WTC11 (cell line): ENCODE data around the gene DIABLO. TPM values are rescaled to one million over a fixed set of nuclear protein-coding genes. Genes with fewer than 3 reads are reported as not detected.

Experiments
- ATAC-seq: fragments of 200-7000 bp; cut with Tn5 transposase; 2 replicates; pipeline ENCODE4 v1.10.0; 2021; ENCODE audit warnings: mild to moderate bottlenecking, moderate library complexity
- CTCF ChIA-PET: fragments of 300-600 bp; sonication (Branson Sonifier 250); formaldehyde crosslinking; loops from one replicate; lab custom pipeline; 2021; ENCODE audit warnings: antibody characterized with exemption; lab: Charles Lee
- POLR2A ChIA-PET: fragments of 350-600 bp; sonication (Branson Sonifier 250); formaldehyde crosslinking; loops from one replicate; lab custom pipeline; 2021; ENCODE audit warnings: antibody characterized with exemption; lab: Charles Lee
- DNase-seq: peaks from one replicate; pipeline ENCODE4 v3.0.0; 2021; ENCODE audit warnings: low spot score
- H3K27ac Mint-ChIP-seq: 2 replicates; pipeline ENCODE4 v1.8.0; 2021; ENCODE audit warnings: mixed read lengths
- H3K27me3 Mint-ChIP-seq: 2 replicates; pipeline ENCODE4 v1.8.0; 2021; ENCODE audit warnings: low read depth, mild to moderate bottlenecking, moderate library complexity, mixed read lengths
- H3K36me3 Mint-ChIP-seq: 2 replicates; pipeline ENCODE4 v1.8.0; 2021; ENCODE audit warnings: mixed read lengths
- H3K4me1 Mint-ChIP-seq: 2 replicates; pipeline ENCODE4 v1.8.0; 2022; ENCODE audit warnings: mixed read lengths
- H3K4me3 Mint-ChIP-seq: 2 replicates; pipeline ENCODE4 v1.8.0; 2021; ENCODE audit warnings: mild to moderate bottlenecking, moderate library complexity, mixed read lengths
- H3K9me3 Mint-ChIP-seq: 2 replicates; pipeline ENCODE4 v1.8.0; 2021; ENCODE audit warnings: mixed read lengths
- CDX4 ChIP-seq: fragments of 250-450 bp; sonication (Bioruptor Pico); IDR thresholded peaks from 2 replicates; pipeline ENCODE4 v1.9.0; 2021; ENCODE audit warnings: moderate library complexity, mild to moderate bottlenecking, inconsistent platforms, borderline replicate concordance
- CTCF ChIP-seq: fragments of 200-600 bp; IDR thresholded peaks from 2 replicates; pipeline ENCODE4 v1.8.0; 2022; ENCODE audit warnings: antibody characterized with exemption
- ELF4 ChIP-seq: sonication (generic); formaldehyde crosslinking; IDR thresholded peaks from 2 replicates; pipeline ENCODE4 v1.8.1; 2022; ENCODE audit warnings: low read depth, mild to moderate bottlenecking, moderate library complexity, missing genetic modification reagents
- ETV6 ChIP-seq: sonication (generic); formaldehyde crosslinking; IDR thresholded peaks from 2 replicates; pipeline ENCODE4 v1.8.1; 2022; ENCODE audit warnings: mild to moderate bottlenecking, missing genetic modification reagents
- FOXP4 ChIP-seq: sonication (generic); formaldehyde crosslinking; IDR thresholded peaks from 2 replicates; pipeline ENCODE4 v1.8.0; 2022; ENCODE audit warnings: mild to moderate bottlenecking, missing genetic modification reagents
- HMGXB4 ChIP-seq: sonication (generic); formaldehyde crosslinking; IDR thresholded peaks from 2 replicates; pipeline ENCODE4 v1.8.1; 2023; ENCODE audit warnings: mild to moderate bottlenecking, moderate library complexity, missing genetic modification reagents
- JAZF1 ChIP-seq: fragments of 250-450 bp; sonication (Bioruptor Pico); IDR thresholded peaks from 2 replicates; pipeline ENCODE4 v1.9.0; 2021; ENCODE audit warnings: moderate library complexity, mild to moderate bottlenecking, inconsistent platforms
- NFATC4 ChIP-seq: fragments of 250-450 bp; sonication (Bioruptor Pico); IDR thresholded peaks from 2 replicates; pipeline ENCODE4 v1.9.0; 2021; ENCODE audit warnings: mild to moderate bottlenecking
- NFYB ChIP-seq: sonication (generic); formaldehyde crosslinking; conservative IDR thresholded peaks from 2 replicates; pipeline ENCODE4 v1.8.0; 2022; ENCODE audit warnings: low read depth, missing genetic modification reagents
- NR1H2 ChIP-seq: sonication (generic); formaldehyde crosslinking; IDR thresholded peaks from 2 replicates; pipeline ENCODE4 v1.9.0; 2021; ENCODE audit warnings: mild to moderate bottlenecking, moderate library complexity, missing genetic modification reagents
- TEAD1 ChIP-seq: sonication (generic); formaldehyde crosslinking; IDR thresholded peaks from 2 replicates; pipeline ENCODE4 v1.8.0; 2022; ENCODE audit warnings: mild to moderate bottlenecking, missing genetic modification reagents
- TP53 ChIP-seq: sonication (generic); formaldehyde crosslinking; IDR thresholded peaks from 2 replicates; pipeline ENCODE4 v1.8.1; 2023; ENCODE audit warnings: mild to moderate bottlenecking, missing genetic modification reagents
- USF1 ChIP-seq: sonication (generic); formaldehyde crosslinking; IDR thresholded peaks from 2 replicates; pipeline ENCODE4 v1.8.0; 2022; ENCODE audit warnings: mild to moderate bottlenecking, missing genetic modification reagents
- ZMAT4 ChIP-seq: fragments of 250-450 bp; sonication (Bioruptor Pico); IDR thresholded peaks from 2 replicates; pipeline ENCODE4 v1.9.0; 2021; ENCODE audit warnings: mild to moderate bottlenecking
- ZNF263 ChIP-seq: sonication (generic); formaldehyde crosslinking; IDR thresholded peaks from 2 replicates; pipeline ENCODE4 v1.8.1; 2022; ENCODE audit warnings: low read depth, mild to moderate bottlenecking, moderate library complexity, missing genetic modification reagents
- ZNF425 ChIP-seq: fragments of 250-450 bp; sonication (Bioruptor Pico); conservative IDR thresholded peaks from 2 replicates; pipeline ENCODE4 v1.9.0; 2021; ENCODE audit warnings: mild to moderate bottlenecking
- total RNA-seq: library from RNA; stranded (reverse); gene quantifications from 3 replicates; pipeline ENCODE4 v1.2.3, GENCODE V29; 2021

Gene DIABLO
- total RNA-seq, 1 experiment from 2014 or later: 61.7 TPM

- TF ChIP-seq CTCF (no peak), ZMAT4 (CRISPR knock-in tag) (no peak), NFATC4 (CRISPR knock-in tag) (no peak), CDX4 (no peak), USF1 (CRISPR knock-in tag) (no peak), ZNF263 (no peak), FOXP4 (no peak), NFYB (no peak), ZNF425 (CRISPR knock-in tag) (no peak), NR1H2 (CRISPR knock-in tag) (no peak), ELF4 (no peak), HMGXB4 (CRISPR knock-in tag) (no peak), TEAD1 (CRISPR knock-in tag) (no peak)
Measured at GRCh38 chr12:122159882-122160281, 66.0 kb downstream of the DIABLO start (continued).

GRCh38 chr12:122158700-122159285, 67.1 kb downstream of the DIABLO start:
- no peak for TF ChIP-seq TP53 (CRISPR knock-in tag)
- no peak for TF ChIP-seq ETV6 (CRISPR knock-in tag)
- no peak for TF ChIP-seq JAZF1
- no peak for DNase-seq
- ChIA-PET POLR2A (no interaction called here), CTCF (interaction anchor here (0.5 to 1.7 kb wide), 5 partner anchors 9 to 431 kb away, joined by 3 to 8 read pairs (median 3); no protein-coding TSS in a partner anchor)
- Mint-ChIP-seq H3K36me3 (no peaks in the 10 kb centered on the region), H3K4me1 (peaks cover 8% of the 10 kb centered on the region), H3K27ac (no peak overlapping the region), H3K4me3 (no peak overlapping the region), H3K27me3 (no peaks in the 10 kb centered on the region), H3K9me3 (no peaks in the 10 kb centered on the region)
- ATAC-seq: no peak

Other genes starting within 250 kb of the DIABLO start
- 14.6 to 19.7 TPM (median 15.8 TPM) in 3 replicates for gene BCL7A, start 204.2 kb downstream of the DIABLO start, total RNA-seq
- 40.5 to 49.4 TPM (median 44.4 TPM) in 3 replicates for gene MLXIP, start 147.3 kb downstream of the DIABLO start, total RNA-seq
- not detected in 3 replicates for gene IL31, start 51.8 kb downstream of the DIABLO start, total RNA-seq
- gene LRRC43, start 42.9 kb downstream of the DIABLO start, total RNA-seq: 0.21 to 0.64 TPM (median 0.22 TPM) in 3 replicates
- 1.6 to 2.0 TPM (median 1.6 TPM) in 3 replicates for gene B3GNT4, start 22.3 kb downstream of the DIABLO start, total RNA-seq
- 34.1 to 37.6 TPM (median 35.3 TPM) in 3 replicates for gene VPS33A, start 40.4 kb upstream of the DIABLO start, total RNA-seq
- 21.3 to 24.9 TPM (median 21.5 TPM) in 3 replicates for gene CLIP1, start 196.6 kb upstream of the DIABLO start, total RNA-seq